Endothelial cell of umbilical vein (primary cell): ENCODE data around the gene SPON1. TPM values are rescaled to one million over a fixed set of nuclear protein-coding genes. Genes with fewer than 3 reads are reported as not detected.

Experiments
- BruUV-seq: library from RNA; stranded (reverse); fragments of 400-500 nt; replicated peaks from 2 replicates; lab custom pipeline; 2021; lab: Mats Ljungman, UMichigan
- CTCF ChIA-PET: fragments of 300-600, 350-600 bp; sonication (Branson Sonifier 250); formaldehyde crosslinking; loops from one replicate; lab custom pipeline; 2021; ENCODE audit warnings: antibody characterized with exemption, inconsistent platforms; lab: Charles Lee
- POLR2A ChIA-PET: fragments of 300-600, 350-600 bp; sonication (Branson Sonifier 250); formaldehyde crosslinking; loops from one replicate; lab custom pipeline; 2021; ENCODE audit warnings: antibody characterized with exemption, inconsistent platforms; lab: Charles Lee
- DNase-seq: peaks from one replicate; pipeline ENCODE4 v3.0.0-alpha.2; 2011; ENCODE audit warnings: low read depth, low spot score
- FAIRE-seq: peaks from 2 replicates; lab custom pipeline; 2011; peaks lifted over from hg19 to GRCh38; lab: Jason Lieb, UNC
- H2AFZ ChIP-seq: 2 replicates; pipeline ENCODE4 v1.6.0; 2012; ENCODE audit warnings: low read depth, low read length, control low read depth, inconsistent platforms
- H3K27ac ChIP-seq: 2 replicates; pipeline ENCODE4 v1.5.1; 2011; ENCODE audit warnings: low read depth, mild to moderate bottlenecking, control low read depth, low read length, moderate library complexity; ENCODE audit not compliant: insufficient read depth
- H3K27me3 ChIP-seq, 2 experiments: 2 replicates each; pipeline versions ENCODE4 v1.6.0 to v1.6.1; 2011; ENCODE audit warnings: low read length in 2 of 2, mixed read lengths in 1 of 2; ENCODE audit not compliant: control insufficient read depth in 2 of 2, insufficient read depth in 2 of 2
- H3K36me3 ChIP-seq, 2 experiments: 2 replicates in 1 of 2; 3 replicates in 1 of 2; pipeline ENCODE4 v1.5.1; 2011; ENCODE audit warnings: low read length in 2 of 2, mild to moderate bottlenecking in 1 of 2, moderate library complexity in 1 of 2; ENCODE audit not compliant: control insufficient read depth in 2 of 2, insufficient read depth in 2 of 2; ENCODE audit errors: extremely low read depth in 1 of 2
- H3K4me1 ChIP-seq: 3 replicates; pipeline ENCODE4 v1.5.1; 2011; ENCODE audit warnings: mild to moderate bottlenecking, low read length; ENCODE audit not compliant: control insufficient read depth, insufficient read depth; ENCODE audit errors: extremely low read depth
- H3K4me2 ChIP-seq: 2 replicates; pipeline ENCODE4 v1.6.1; 2011; ENCODE audit warnings: low read length, control low read depth, mixed read lengths; ENCODE audit not compliant: insufficient read depth
- H3K4me3 ChIP-seq, 3 experiments: fragments of 200-600 bp in 1 of 3; sonication (generic), shearing (Covaris generic) in 1 of 3; replicated peaks in 1 of 3; 2 replicates each; pipeline ENCODE4 v1.5.1; 2011 to 2016; ENCODE audit warnings: control low read depth in 3 of 3, low read length in 3 of 3, mild to moderate bottlenecking in 2 of 3, inconsistent platforms in 1 of 3, low read depth in 1 of 3, moderate library complexity in 1 of 3; ENCODE audit not compliant: insufficient read depth in 1 of 3
- H3K79me2 ChIP-seq: 2 replicates; pipeline ENCODE4 v1.6.0; 2012; ENCODE audit warnings: low read length, inconsistent platforms; ENCODE audit not compliant: control insufficient read depth, insufficient read depth
- H3K9ac ChIP-seq: replicated peaks from 2 replicates; pipeline ENCODE3; 2011; ENCODE audit warnings: low read length, control low read depth; ENCODE audit not compliant: insufficient read depth; ENCODE audit errors: extremely low read depth
- H3K9me1 ChIP-seq: replicated peaks from 3 replicates; pipeline ENCODE4 v1.6.0; 2011; ENCODE audit warnings: mild to moderate bottlenecking, low read length; ENCODE audit not compliant: control insufficient read depth, insufficient read depth; ENCODE audit errors: extremely low read depth
- H3K9me3 ChIP-seq: replicated peaks from 2 replicates; pipeline ENCODE4 v1.5.1; 2012; ENCODE audit warnings: low read length, inconsistent platforms; ENCODE audit not compliant: control insufficient read depth, insufficient read depth
- H4K20me1 ChIP-seq: replicated peaks from 2 replicates; pipeline ENCODE3; 2011; ENCODE audit warnings: mild to moderate bottlenecking, low read length; ENCODE audit not compliant: control insufficient read depth, insufficient read depth; ENCODE audit errors: extremely low read depth
- EZH2 ChIP-seq: IDR thresholded peaks from 2 replicates; pipeline ENCODE4 v1.6.1; 2012; ENCODE audit warnings: borderline replicate concordance, low read depth, mild to moderate bottlenecking, moderate library complexity, low read length, inconsistent platforms; ENCODE audit not compliant: severe bottlenecking
- FOS ChIP-seq: IDR thresholded peaks from 2 replicates; pipeline ENCODE4 v1.6.1; 2011; ENCODE audit warnings: mild to moderate bottlenecking, low read length, moderate library complexity, borderline replicate concordance; ENCODE audit not compliant: insufficient read depth
- GATA2 ChIP-seq: IDR thresholded peaks from 2 replicates; pipeline ENCODE4 v1.7.0; 2011; ENCODE audit warnings: low read depth, mild to moderate bottlenecking, moderate library complexity, mixed read lengths, low read length; ENCODE audit not compliant: insufficient read length, insufficient read depth
- JUN ChIP-seq: IDR thresholded peaks from 2 replicates; pipeline ENCODE4 v1.6.1; 2011; ENCODE audit warnings: borderline replicate concordance, low read depth; ENCODE audit not compliant: insufficient read length, insufficient read depth
- MYC ChIP-seq: IDR thresholded peaks from one replicate; pipeline ENCODE4 v1.6.1; 2011; ENCODE audit warnings: mild to moderate bottlenecking, low read depth, low read length
- POLR2A ChIP-seq: IDR thresholded peaks from 2 replicates; pipeline ENCODE4 v1.6.1; 2012; ENCODE audit warnings: low read depth, mild to moderate bottlenecking, control low read depth, low read length
- POLR2AphosphoS5 ChIP-seq: IDR thresholded peaks from 2 replicates; pipeline ENCODE4 v1.6.1; 2012; ENCODE audit warnings: low read depth, mild to moderate bottlenecking, control low read depth, low read length, moderate library complexity; ENCODE audit not compliant: insufficient read depth
- dilution Hi-C: fragments of 300-500 bp; cut with MboI; formaldehyde crosslinking; loops from one replicate; pipeline ENCODE4 v1.15.0; 2019; ENCODE audit warnings: low sequenced_read_pairs; ENCODE audit not compliant: extremely low pct_ligation_motif_present
- intact Hi-C: fragments of 100-400 bp; cut with micrococcal nuclease; formaldehyde crosslinking; loops from one replicate; pipeline ENCODE4 v1.10.0; 2022
- polyA plus RNA-seq, 4 experiments: library from polyadenylated mRNA; depleted of rRNA in 3 of 4; stranded (reverse) in 3 of 4; unstranded in 1 of 4; fragments of >200 nt; gene quantifications; 2 replicates each; pipeline versions ENCODE4 v1.2.1 to v1.2.3, GENCODE V29; 2011 to 2012; ENCODE audit warnings: missing spikeins in 1 of 4
- total RNA-seq: library from RNA; stranded (reverse); gene quantifications from 2 replicates; pipeline ENCODE4 v1.2.3, GENCODE V29; 2021
- TF ChIP-seq, protein P1 (sequence below): IDR thresholded peaks from 2 replicates; pipeline ENCODE4 v1.6.1; 2011; ENCODE audit not compliant: insufficient read depth, insufficient read length
- TF ChIP-seq, protein P2 (sequence below), 2 donors: IDR thresholded peaks; 1 replicate in 1 of 2; 2 replicates in 1 of 2; pipeline ENCODE4 v1.5.1; 2011; ENCODE audit warnings: low read length in 2 of 2, mild to moderate bottlenecking in 2 of 2, moderate library complexity in 2 of 2, control low read depth in 1 of 2, inconsistent platforms in 1 of 2, low read depth in 1 of 2; ENCODE audit not compliant: insufficient read depth in 1 of 2; ENCODE audit errors: extremely low read depth in 1 of 2

Gene SPON1
- total and polyA plus RNA-seq, 2 donors (not counting 3 experiments of a cell fraction or from before 2014, with no cell fraction given): 0.31 TPM; not detected in 1

DNA sequence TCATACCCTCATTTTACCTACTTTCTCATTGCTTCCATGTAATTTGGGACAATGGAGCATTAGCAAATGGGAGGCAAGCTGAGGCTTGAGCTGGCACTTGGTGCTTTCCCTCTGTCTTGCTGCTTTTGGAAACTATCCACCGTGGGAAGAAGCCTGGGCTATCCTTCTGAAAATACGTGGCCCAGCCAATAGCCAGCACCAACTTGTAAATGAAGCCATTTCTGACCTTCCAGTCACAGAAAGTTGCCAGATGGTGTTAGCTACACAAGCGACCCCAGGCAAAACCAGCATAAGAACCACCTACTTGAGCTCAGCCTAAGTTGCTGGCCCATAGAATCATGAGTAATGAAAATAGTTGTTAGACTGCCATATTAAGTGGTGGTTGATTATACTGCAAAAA is 18.5 kb upstream of the SPON1 start:
- Histone ChIP-seq H3K9ac (no peak overlapping the region), H3K36me3 (no peaks in the 10 kb centered on the region), H3K27me3 (peaks cover 3 to 6% of the 10 kb centered on the region in 2 experiments), H3K9me3 (no peaks in the 10 kb centered on the region), H3K4me3 (no peak overlapping the region), H4K20me1 (no peaks in the 10 kb centered on the region), H3K9me1 (no peaks in the 10 kb centered on the region), H3K27ac (no peak overlapping the region), H3K4me2 (no peak overlapping the region), H3K4me1 (peaks cover 11% of the 10 kb centered on the region), H3K79me2 (no peaks in the 10 kb centered on the region), H2AFZ (no peak overlapping the region)
- dilution Hi-C loops: no loop called here
- TF ChIP-seq, protein P1, sequence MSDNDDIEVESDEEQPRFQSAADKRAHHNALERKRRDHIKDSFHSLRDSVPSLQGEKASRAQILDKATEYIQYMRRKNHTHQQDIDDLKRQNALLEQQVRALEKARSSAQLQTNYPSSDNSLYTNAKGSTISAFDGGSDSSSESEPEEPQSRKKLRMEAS: no peak
- TF ChIP-seq POLR2AphosphoS5 (no peak), MYC (no peak), GATA2 (no peak), JUN (no peak), EZH2 (no peak), FOS (no peak), POLR2A (no peak)
- TF ChIP-seq, protein P2, sequence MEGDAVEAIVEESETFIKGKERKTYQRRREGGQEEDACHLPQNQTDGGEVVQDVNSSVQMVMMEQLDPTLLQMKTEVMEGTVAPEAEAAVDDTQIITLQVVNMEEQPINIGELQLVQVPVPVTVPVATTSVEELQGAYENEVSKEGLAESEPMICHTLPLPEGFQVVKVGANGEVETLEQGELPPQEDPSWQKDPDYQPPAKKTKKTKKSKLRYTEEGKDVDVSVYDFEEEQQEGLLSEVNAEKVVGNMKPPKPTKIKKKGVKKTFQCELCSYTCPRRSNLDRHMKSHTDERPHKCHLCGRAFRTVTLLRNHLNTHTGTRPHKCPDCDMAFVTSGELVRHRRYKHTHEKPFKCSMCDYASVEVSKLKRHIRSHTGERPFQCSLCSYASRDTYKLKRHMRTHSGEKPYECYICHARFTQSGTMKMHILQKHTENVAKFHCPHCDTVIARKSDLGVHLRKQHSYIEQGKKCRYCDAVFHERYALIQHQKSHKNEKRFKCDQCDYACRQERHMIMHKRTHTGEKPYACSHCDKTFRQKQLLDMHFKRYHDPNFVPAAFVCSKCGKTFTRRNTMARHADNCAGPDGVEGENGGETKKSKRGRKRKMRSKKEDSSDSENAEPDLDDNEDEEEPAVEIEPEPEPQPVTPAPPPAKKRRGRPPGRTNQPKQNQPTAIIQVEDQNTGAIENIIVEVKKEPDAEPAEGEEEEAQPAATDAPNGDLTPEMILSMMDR (IDR thresholded peaks at IDR 0.05; ENCODE audit: extremely low read depth in 1 of 2, insufficient read depth in 1 of 2, low read depth in 1 of 2, low read length in 2 of 2): no peak
- CTCF ChIA-PET: interaction anchor here (1.5 kb wide), 1 partner anchor 13 kb away, joined by 8 read pairs; no protein-coding TSS in a partner anchor
- DNase-seq: no peak
- POLR2A ChIA-PET: no interaction called here
- no TSS peak for BruUV-seq
- FAIRE-seq: no peak
- intact Hi-C loops: no loop called here
